Measurements from ENCODE around the gene TMF1.

- TF ChIP-seq EZH2 (IDR thresholded peaks at IDR 0.05) (no peak), POLR2AphosphoS5 (IDR thresholded peaks at IDR 0.05; ENCODE audit: borderline replicate concordance, low read depth, low read length) (no peak), FOXP2 (optimal IDR thresholded peaks at IDR 0.05; ENCODE audit: control extremely low read depth, extremely low read length, insufficient read depth) (no peak)
Observed at GRCh38 chr3:69079269-69080159, 27.4 kb upstream of the TMF1 start.

All from SK-N-MC (cell line).